HEK293 (cell line): ENCODE results near the gene PARL.

Experiments
- CTCF ChIA-PET: fragments of 350-600 bp; formaldehyde crosslinking; extraction: SDS; loops from one replicate; lab custom pipeline; 2021; ENCODE audit warnings: antibody characterized with exemption; lab: Yijun Ruan, JAX
- POLR2A ChIA-PET: fragments of 300-600 bp; formaldehyde crosslinking; extraction: SDS; loops from one replicate; lab custom pipeline; 2020; ENCODE audit warnings: antibody characterized with exemption, inconsistent platforms; lab: Yijun Ruan, JAX
- H3K27ac ChIP-seq: fragments of 200-500 bp; sonication (Bioruptor generic); 2 replicates; pipeline ENCODE4 v1.5.1; 2014; ENCODE audit warnings: low read depth, low read length, control low read depth, inconsistent platforms; ENCODE audit errors: extremely low read depth
- H3K36me3 ChIP-seq, 2 experiments: fragments of 200-500 bp in 1 of 2; sonication (Bioruptor generic) in 1 of 2; 1 replicate in 1 of 2; 2 replicates in 1 of 2; pipeline ENCODE4 v1.5.1; 2014 to 2017; ENCODE audit warnings: inconsistent platforms in 2 of 2, low read length in 2 of 2; ENCODE audit not compliant: control insufficient read depth in 2 of 2, insufficient read depth in 1 of 2
- H3K4me1 ChIP-seq: fragments of 200-500 bp; sonication (Bioruptor generic); 2 replicates; pipeline ENCODE4 v1.5.1; 2014; ENCODE audit warnings: mild to moderate bottlenecking, low read length, inconsistent platforms; ENCODE audit not compliant: control insufficient read depth, insufficient read depth
- H3K4me3 ChIP-seq: 2 replicates; pipeline ENCODE4 v1.5.1; 2011; ENCODE audit warnings: low read depth, mild to moderate bottlenecking, control low read depth, low read length, moderate library complexity
- H3K9me3 ChIP-seq: fragments of 200-500 bp; sonication (Bioruptor generic); 2 replicates; pipeline ENCODE4 v1.5.1; 2014; ENCODE audit warnings: low read depth, low read length, inconsistent platforms; ENCODE audit not compliant: control insufficient read depth, insufficient read depth
- BCL11B ChIP-seq: fragments of 450-650 bp; formaldehyde crosslinking; IDR thresholded peaks from 2 replicates; pipeline ENCODE4 v1.5.1; 2016; ENCODE audit warnings: low read depth, missing biosample characterization, missing genetic modification characterization
- PRDM10 ChIP-seq: fragments of 450-650 bp; formaldehyde crosslinking; IDR thresholded peaks from 2 replicates; pipeline ENCODE4 v1.5.1; 2016; ENCODE audit warnings: missing biosample characterization, missing genetic modification characterization
- SALL2 ChIP-seq: fragments of 450-650 bp; formaldehyde crosslinking; IDR thresholded peaks from 2 replicates; pipeline ENCODE4 v1.5.0; 2017; ENCODE audit warnings: missing biosample characterization, mild to moderate bottlenecking, missing genetic modification characterization, borderline replicate concordance
- SP3 ChIP-seq: fragments of 450-650 bp; formaldehyde crosslinking; IDR thresholded peaks from 2 replicates; pipeline ENCODE4 v1.5.1; 2016; ENCODE audit warnings: missing biosample characterization, missing genetic modification characterization
- SP7 ChIP-seq: fragments of 450-650 bp; formaldehyde crosslinking; IDR thresholded peaks from 2 replicates; pipeline ENCODE4 v1.5.1; 2016; ENCODE audit warnings: missing biosample characterization, missing genetic modification characterization
- ZBTB20 ChIP-seq: fragments of 450-650 bp; formaldehyde crosslinking; IDR thresholded peaks from 2 replicates; pipeline ENCODE4 v1.5.1; 2016; ENCODE audit warnings: missing biosample characterization, missing genetic modification characterization
- ZBTB48 ChIP-seq: fragments of 450-650 bp; formaldehyde crosslinking; IDR thresholded peaks from 2 replicates; pipeline ENCODE4 v1.5.1; 2016; ENCODE audit warnings: missing biosample characterization, missing genetic modification characterization
- ZBTB8A ChIP-seq: fragments of 450-650 bp; formaldehyde crosslinking; IDR thresholded peaks from 2 replicates; pipeline ENCODE4 v1.5.1; 2016; ENCODE audit warnings: missing biosample characterization, missing genetic modification characterization
- ZEB2 ChIP-seq: fragments of 450-650 bp; formaldehyde crosslinking; IDR thresholded peaks from 2 replicates; pipeline ENCODE4 v1.5.1; 2016; ENCODE audit warnings: missing biosample characterization, missing genetic modification characterization
- ZFHX2 ChIP-seq: fragments of 450-650 bp; formaldehyde crosslinking; conservative IDR thresholded peaks from 2 replicates; pipeline ENCODE4 v1.5.1; 2016; ENCODE audit warnings: missing biosample characterization, missing genetic modification characterization
- ZNF121 ChIP-seq: fragments of 450-650 bp; formaldehyde crosslinking; IDR thresholded peaks from 2 replicates; pipeline ENCODE4 v1.5.1; 2016; ENCODE audit warnings: missing biosample characterization, missing genetic modification characterization
- ZNF146 ChIP-seq: fragments of 450-650 bp; formaldehyde crosslinking; IDR thresholded peaks from 2 replicates; pipeline ENCODE4 v1.5.1; 2016; ENCODE audit warnings: missing biosample characterization, missing genetic modification characterization
- ZNF2 ChIP-seq: fragments of 450-650 bp; formaldehyde crosslinking; IDR thresholded peaks from 2 replicates; pipeline ENCODE4 v1.5.1; 2016; ENCODE audit warnings: missing biosample characterization, missing genetic modification characterization
- ZNF24 ChIP-seq: fragments of 450-650 bp; formaldehyde crosslinking; IDR thresholded peaks from 2 replicates; pipeline ENCODE4 v1.5.1; 2016; ENCODE audit warnings: missing biosample characterization, missing genetic modification characterization
- ZNF26 ChIP-seq: fragments of 450-650 bp; formaldehyde crosslinking; IDR thresholded peaks from 2 replicates; pipeline ENCODE4 v1.5.1; 2016; ENCODE audit warnings: missing biosample characterization, missing genetic modification characterization
- ZNF335 ChIP-seq: fragments of 450-650 bp; formaldehyde crosslinking; conservative IDR thresholded peaks from 2 replicates; pipeline ENCODE4 v1.5.1; 2016; ENCODE audit warnings: missing biosample characterization, missing genetic modification characterization
- ZNF558 ChIP-seq: fragments of 450-650 bp; formaldehyde crosslinking; IDR thresholded peaks from 2 replicates; pipeline ENCODE4 v1.5.1; 2016; ENCODE audit warnings: missing biosample characterization, missing genetic modification characterization
- ZNF600 ChIP-seq: fragments of 450-650 bp; formaldehyde crosslinking; IDR thresholded peaks from 2 replicates; pipeline ENCODE4 v1.5.1; 2016; ENCODE audit warnings: missing biosample characterization, missing genetic modification characterization
- ZNF639 ChIP-seq: fragments of 450-650 bp; formaldehyde crosslinking; IDR thresholded peaks from 2 replicates; pipeline ENCODE4 v1.5.1; 2016; ENCODE audit warnings: missing biosample characterization, missing genetic modification characterization
- TF ChIP-seq, protein P1 (sequence below): fragments of 450-650 bp; formaldehyde crosslinking; IDR thresholded peaks from 2 replicates; pipeline ENCODE4 v1.5.1; 2017; ENCODE audit warnings: missing biosample characterization, missing genetic modification characterization
- TF ChIP-seq, protein P2 (sequence below): fragments of 450-650 bp; formaldehyde crosslinking; IDR thresholded peaks from 2 replicates; pipeline ENCODE4 v1.5.1; 2017; ENCODE audit warnings: missing biosample characterization, missing genetic modification characterization
- TF ChIP-seq, protein P3 (sequence below): sonication (generic); formaldehyde crosslinking; IDR thresholded peaks from 2 replicates; pipeline ENCODE4 v1.8.1; 2022; ENCODE audit warnings: mild to moderate bottlenecking, moderate library complexity, missing genetic modification reagents

The PARL gene, protein sequence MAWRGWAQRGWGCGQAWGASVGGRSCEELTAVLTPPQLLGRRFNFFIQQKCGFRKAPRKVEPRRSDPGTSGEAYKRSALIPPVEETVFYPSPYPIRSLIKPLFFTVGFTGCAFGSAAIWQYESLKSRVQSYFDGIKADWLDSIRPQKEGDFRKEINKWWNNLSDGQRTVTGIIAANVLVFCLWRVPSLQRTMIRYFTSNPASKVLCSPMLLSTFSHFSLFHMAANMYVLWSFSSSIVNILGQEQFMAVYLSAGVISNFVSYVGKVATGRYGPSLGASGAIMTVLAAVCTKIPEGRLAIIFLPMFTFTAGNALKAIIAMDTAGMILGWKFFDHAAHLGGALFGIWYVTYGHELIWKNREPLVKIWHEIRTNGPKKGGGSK

DNA sequence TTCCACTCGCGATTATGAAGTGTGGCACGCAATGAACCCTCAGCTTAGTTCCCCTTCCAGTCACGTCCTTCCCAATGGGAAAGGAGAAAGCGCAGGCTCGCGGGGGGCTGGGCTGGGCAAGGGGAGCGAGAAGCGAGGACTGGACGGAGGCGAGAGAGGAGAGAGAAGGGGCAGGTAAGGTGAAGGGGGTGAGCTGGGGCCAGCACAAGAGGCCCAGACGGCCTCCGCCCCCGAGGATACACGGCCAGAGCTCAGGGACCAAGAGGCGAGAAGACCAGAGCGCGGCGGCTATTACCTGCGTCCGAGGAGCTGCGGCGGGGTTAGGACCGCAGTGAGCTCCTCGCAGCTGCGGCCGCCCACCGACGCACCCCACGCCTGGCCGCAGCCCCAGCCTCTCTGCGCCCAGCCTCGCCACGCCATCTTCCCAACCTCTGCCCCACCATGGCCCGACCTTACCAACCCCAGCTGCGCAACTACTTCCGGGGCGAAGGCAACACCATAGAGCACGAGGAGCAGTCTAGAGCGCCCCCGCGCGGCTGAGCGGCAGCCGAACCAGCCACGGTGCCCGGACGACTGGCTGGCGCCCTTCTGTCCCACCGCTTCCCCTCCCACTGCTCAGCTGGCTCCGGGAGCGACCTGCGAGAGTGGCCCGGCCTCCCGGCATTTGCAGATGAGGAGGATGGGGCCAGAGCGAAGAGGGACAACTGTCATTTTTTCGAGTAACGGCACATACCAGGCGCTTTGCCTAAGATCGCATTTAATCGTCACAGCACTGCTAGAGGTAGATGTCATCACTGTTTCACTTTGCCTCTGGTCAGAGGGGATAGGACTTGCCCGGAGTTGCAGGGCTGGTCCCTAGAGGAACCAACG lies at the start of gene PARL:
TSS of gene PARL (minus strand) at position 454 of the 870 bp plus-strand sequence. CDS start at position 420, 34 bp downstream.
- H3K4me3 ChIP-seq = peak within 1 kb of the TSS; percentile 99
- POLR2A ChIA-PET = interaction anchor here (0.5 to 1.6 kb wide), 6 partner anchors 11 to 133 kb away, joined by 3 to 6 read pairs (median 4); partner anchors contain the start of genes ABCC5 and MAP6D1
- H3K9me3 ChIP-seq = no peaks in the 10 kb centered on the region
- CTCF ChIA-PET = interaction anchor here (0.6 to 1.6 kb wide), 19 partner anchors 11 to 1169 kb away, joined by 3 to 6 read pairs (median 3); partner anchors contain the start of gene EEF1AKMT4
- H3K27ac ChIP-seq = peak within 1 kb of the TSS; percentile 48; the same call in 1 of the 2 replicates
- H3K4me1 ChIP-seq = no peaks in the 10 kb centered on the region
- H3K36me3 ChIP-seq = peaks cover 0 to 6% of the 10 kb centered on the region in 2 experiments; a peak in 2 of 3 replicates
- TF ChIP-seq ZNF639 (peak; percentile 90), ZNF24 (tag by site-specific recombination) (peak; percentile 86), SP7 (peak; percentile 92), BCL11B (peak; percentile 91), PRDM10 (tag by site-specific recombination) (peak; percentile 60; the same call in 1 of the 2 replicates), SALL2 (tag by site-specific recombination) (no peak), ZEB2 (tag by site-specific recombination) (peak; percentile 85), ZNF335 (tag by site-specific recombination) (peak; percentile 74), ZNF121 (tag by site-specific recombination) (0 out of 2 replicates have a peak, but pooled peaks have one; percentile 28), ZBTB20 (tag by site-specific recombination) (peak; percentile 44; the same call in 1 of the 2 replicates), ZNF2 (peak; percentile 90), ZNF600 (tag by site-specific recombination) (peak; percentile 70), ZNF558 (tag by site-specific recombination) (no peak), ZNF146 (tag by site-specific recombination) (peak; percentile 41; the same call in 1 of the 2 replicates), ZBTB48 (tag by site-specific recombination) (peak; percentile 75), ZFHX2 (tag by site-specific recombination) (peak; percentile 91), ZNF26 (tag by site-specific recombination) (no peak), ZBTB8A (tag by site-specific recombination) (peak; percentile 86), SP3 (peak; percentile 80)
- TF ChIP-seq, protein P1, sequence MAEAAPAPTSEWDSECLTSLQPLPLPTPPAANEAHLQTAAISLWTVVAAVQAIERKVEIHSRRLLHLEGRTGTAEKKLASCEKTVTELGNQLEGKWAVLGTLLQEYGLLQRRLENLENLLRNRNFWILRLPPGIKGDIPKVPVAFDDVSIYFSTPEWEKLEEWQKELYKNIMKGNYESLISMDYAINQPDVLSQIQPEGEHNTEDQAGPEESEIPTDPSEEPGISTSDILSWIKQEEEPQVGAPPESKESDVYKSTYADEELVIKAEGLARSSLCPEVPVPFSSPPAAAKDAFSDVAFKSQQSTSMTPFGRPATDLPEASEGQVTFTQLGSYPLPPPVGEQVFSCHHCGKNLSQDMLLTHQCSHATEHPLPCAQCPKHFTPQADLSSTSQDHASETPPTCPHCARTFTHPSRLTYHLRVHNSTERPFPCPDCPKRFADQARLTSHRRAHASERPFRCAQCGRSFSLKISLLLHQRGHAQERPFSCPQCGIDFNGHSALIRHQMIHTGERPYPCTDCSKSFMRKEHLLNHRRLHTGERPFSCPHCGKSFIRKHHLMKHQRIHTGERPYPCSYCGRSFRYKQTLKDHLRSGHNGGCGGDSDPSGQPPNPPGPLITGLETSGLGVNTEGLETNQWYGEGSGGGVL (tag by site-specific recombination) = 0 out of 2 replicates have a peak, but pooled peaks have one; percentile 12
- TF ChIP-seq, protein P2, sequence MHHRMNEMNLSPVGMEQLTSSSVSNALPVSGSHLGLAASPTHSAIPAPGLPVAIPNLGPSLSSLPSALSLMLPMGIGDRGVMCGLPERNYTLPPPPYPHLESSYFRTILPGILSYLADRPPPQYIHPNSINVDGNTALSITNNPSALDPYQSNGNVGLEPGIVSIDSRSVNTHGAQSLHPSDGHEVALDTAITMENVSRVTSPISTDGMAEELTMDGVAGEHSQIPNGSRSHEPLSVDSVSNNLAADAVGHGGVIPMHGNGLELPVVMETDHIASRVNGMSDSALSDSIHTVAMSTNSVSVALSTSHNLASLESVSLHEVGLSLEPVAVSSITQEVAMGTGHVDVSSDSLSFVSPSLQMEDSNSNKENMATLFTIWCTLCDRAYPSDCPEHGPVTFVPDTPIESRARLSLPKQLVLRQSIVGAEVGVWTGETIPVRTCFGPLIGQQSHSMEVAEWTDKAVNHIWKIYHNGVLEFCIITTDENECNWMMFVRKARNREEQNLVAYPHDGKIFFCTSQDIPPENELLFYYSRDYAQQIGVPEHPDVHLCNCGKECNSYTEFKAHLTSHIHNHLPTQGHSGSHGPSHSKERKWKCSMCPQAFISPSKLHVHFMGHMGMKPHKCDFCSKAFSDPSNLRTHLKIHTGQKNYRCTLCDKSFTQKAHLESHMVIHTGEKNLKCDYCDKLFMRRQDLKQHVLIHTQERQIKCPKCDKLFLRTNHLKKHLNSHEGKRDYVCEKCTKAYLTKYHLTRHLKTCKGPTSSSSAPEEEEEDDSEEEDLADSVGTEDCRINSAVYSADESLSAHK (tag by site-specific recombination) = peak; percentile 48; the same call in 1 of the 2 replicates
- TF ChIP-seq, protein P3, sequence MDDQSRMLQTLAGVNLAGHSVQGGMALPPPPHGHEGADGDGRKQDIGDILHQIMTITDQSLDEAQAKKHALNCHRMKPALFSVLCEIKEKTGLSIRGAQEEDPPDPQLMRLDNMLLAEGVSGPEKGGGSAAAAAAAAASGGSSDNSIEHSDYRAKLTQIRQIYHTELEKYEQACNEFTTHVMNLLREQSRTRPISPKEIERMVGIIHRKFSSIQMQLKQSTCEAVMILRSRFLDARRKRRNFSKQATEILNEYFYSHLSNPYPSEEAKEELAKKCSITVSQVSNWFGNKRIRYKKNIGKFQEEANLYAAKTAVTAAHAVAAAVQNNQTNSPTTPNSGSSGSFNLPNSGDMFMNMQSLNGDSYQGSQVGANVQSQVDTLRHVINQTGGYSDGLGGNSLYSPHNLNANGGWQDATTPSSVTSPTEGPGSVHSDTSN (CRISPR knock-in tag) = peak; percentile 75; the same call in 1 of the 2 replicates
